GM21619 (cell line): ENCODE measurements around the gene DSCAML1.

Experiments used
- ATAC-seq: cut with Tn5 transposase; IDR thresholded peaks from one replicate; pipeline ENCODE4 v1.9.1; 2021; ENCODE audit not compliant: unreplicated experiment

The DSCAML1 gene

GRCh38 chr11:117670924-117671323 is 126.1 kb downstream of the DSCAML1 start:
- ATAC-seq: no peak

DNA sequence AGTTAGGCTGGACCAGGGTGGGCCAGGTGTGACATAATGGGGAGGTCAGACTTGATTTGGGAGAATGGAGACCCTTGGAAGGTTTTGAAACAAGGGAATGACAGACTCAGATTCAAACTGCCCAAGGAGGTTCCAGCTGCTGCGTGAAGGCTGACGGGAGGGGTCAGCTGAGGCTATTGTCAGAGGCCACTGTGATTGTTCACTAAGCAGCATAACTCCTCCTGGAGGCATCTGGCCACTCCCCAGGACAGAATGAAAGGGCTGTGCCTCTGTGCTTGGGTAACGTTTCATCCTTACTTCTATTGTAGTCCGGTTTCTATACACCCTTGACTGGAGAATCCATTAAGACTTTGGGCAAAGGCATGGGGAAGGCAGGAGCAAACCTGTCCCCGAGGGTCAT is 126.6 kb downstream of the DSCAML1 start:
- ATAC-seq: no peak

DNA sequence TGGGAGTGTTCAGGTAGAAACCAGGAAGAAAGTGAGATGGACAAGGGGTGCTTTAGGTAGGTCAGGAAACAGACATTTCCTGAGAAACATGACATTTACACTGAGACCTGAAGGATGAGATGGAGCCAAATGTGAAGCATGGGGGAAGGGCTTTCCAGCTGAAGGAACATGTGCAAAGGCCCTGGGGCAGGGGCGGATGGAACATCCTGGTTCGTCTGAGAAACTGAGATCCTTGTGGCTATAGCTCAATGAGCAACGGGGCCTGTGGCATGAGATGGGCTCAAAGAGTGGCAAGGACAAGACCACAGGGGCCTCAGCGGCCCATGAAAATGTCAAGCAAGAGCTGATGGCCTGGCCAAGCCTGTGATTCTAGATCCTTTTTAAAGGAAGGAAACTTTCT is 127.4 kb downstream of the DSCAML1 start:
- no peak for ATAC-seq

GRCh38 chr11:117669062-117669461 is 128.0 kb downstream of the DSCAML1 start:
- ATAC-seq: no peak

DNA sequence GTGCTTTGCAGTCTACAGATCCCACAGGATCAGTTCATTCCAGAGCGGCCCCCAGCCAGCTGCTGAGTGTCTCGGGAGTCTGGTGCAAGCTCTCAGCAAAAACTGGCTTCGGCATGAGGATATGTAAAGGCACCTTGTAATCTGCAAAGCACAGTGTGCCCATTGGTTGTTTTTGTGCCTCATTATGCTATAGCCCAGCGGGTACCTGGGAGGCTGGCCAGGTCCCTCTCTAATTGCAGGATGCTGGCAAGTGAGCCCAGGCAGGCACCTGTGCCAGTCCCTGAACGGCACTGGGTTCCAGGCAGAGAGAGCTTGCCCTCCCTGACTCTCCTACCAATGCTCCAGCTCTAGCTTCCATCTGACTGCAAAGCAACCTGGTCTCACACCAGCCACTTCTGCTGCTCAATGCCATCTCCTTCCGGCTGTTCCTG is 128.7 kb downstream of the DSCAML1 start:
- no peak for ATAC-seq

DNA sequence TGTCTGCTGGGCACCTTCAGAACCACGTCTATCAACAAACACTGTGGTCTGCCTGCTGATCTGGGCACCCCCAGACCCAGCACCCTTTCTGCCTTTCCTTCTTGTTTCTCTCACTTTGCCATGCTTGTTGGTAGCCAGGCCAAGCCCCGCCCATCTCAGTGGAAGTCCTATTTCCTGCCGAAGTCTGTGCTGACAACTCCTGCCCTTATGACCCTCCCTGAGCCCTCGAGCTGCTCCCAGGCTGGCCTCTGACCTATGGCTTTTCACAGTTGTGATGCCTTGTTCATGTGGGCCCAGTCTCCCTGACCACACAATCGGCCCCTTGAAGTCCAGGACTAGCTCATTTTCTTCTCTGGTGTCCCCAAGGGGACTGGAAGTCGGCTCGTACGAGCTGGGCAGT is 132.1 kb downstream of the DSCAML1 start:
- ATAC-seq: no peak

GRCh38 chr11:117663821-117664220 is 133.2 kb downstream of the DSCAML1 start:
- no peak for ATAC-seq

GRCh38 chr11:117663414-117663813 is 133.6 kb downstream of the DSCAML1 start:
- no peak for ATAC-seq

- no peak for ATAC-seq
These were observed 134.2 kb downstream of the DSCAML1 start for GRCh38 chr11:117662671-117663269.

DNA sequence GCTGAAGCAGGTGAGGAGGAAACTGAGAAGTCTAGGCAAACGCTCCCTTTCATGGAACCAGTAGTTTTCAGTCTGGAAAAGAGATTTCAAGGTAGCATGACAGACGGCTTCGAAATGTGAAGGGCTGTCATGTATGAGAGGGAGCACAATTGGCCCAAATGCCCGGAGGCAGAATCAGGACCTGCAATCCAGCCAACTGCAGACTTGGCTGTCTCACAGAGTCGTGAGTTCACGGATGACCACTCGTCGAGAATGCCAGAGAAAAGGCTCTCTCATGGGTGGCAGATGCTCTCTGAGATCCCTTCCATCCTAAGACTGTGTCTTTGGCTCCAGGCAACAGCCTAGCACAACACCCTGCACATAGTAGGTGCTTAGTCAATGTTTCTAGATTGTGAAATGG is 134.8 kb downstream of the DSCAML1 start:
- ATAC-seq: no peak

DNA sequence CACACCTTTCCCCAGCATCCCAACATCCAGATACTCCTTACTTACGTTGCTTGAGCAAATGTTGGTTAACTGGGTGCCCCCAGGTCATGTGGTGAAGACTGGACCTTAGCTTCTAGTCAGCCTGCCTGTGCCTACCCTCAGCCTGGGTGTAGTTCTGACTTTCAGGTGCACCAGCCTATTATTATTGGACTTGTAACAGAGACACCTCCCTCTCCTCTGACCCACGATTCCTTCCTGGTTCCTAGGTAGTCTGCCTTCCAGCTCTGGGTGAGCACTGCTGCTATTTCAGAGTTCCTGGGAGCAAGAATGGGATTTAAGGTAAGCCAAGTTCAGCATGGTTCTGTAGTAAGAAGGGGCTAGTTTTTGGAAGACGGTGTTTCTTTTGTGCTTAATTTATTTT is 138.2 kb downstream of the DSCAML1 start:
- ATAC-seq: no peak

- no peak for ATAC-seq
These were observed 139.2 kb downstream of the DSCAML1 start for GRCh38 chr11:117657794-117658193.

DNA sequence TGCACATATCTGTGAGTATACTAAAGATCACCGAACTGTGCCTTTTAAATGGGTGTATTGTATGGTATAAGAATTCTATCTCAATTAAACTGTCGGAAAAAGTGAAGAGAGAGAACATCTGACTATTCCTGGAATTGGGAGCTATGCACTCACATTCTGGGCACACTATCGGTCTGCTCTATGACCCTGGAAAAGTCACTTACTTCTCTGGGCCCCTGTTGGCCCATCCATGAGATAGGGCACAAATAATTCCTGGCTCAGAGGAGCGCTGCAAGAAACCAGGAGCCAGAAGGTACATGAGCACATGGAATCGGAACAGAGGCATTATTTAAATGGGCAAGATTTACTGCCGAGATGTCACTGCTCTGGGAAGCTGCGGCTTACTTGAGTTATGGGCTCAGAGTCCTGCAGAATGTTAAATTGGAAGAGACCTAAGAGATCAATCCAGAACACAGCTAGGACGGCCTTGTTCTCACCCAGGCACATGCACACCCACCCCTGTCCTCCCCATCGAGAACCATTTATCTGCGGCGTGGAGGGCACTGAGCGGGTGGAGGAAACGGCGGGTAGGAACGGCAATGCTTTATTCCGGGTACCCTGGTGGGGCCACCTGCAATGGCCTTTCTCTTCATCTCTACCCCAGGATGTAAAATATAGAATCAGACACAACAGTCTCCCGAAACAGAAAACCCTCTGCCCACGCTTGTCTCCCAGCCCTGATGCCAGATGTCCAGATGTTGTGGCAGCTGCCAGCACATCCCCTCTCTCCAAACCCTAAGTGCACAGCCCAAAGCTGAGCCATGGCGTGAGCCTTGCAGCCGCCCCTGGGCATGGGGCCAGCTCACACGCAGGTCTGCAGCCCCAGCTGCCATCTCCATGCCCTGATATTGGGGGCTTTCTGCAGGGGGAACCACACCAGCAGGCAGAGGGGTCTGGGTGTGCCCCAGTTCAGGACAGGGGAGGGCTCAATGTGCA is 142.4 kb downstream of the DSCAML1 start:
- no peak for ATAC-seq

DNA sequence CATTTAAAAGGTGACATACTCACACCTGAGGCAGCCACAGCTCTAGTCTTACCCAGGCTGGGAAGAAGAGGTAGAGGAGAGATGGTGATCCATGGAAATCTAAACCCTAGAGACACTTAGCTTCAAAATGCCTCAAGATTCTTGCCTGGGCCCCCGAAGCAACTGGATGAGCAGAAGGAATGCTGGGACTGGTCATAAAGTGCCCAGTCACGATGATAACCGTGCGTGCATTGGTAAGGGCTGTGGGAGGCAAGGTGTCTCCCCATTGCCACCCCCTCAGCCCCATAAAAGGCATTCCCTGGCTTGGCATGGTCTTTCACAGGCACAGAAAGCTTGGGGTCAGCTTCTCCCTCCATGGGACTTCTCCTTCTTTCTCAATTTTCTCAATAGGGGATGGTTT is 144.5 kb downstream of the DSCAML1 start:
- no peak for ATAC-seq

GRCh38 chr11:117649296-117650055 is 147.5 kb downstream of the DSCAML1 start:
- ATAC-seq: no peak

DNA sequence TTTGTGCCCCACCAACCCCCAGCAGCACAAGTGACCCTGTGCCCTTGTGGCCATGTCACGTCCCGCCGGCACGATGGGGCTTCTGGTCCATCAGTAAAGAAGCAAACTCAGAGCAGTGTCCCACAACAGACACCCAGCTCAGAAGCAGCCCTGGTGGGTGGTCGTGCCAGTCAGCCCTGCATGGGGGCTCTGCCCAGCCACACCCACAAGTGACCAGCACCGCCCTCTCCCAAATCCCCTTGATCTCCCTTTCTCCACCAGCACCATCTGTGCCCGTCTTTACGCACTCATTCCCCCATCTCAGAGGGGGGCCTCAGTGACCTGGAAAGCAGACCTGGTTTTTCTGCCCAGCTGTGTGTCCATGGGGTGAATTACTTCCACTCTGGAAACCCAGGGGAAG is 149.1 kb downstream of the DSCAML1 start:
- ATAC-seq: no peak

- ATAC-seq: no peak
These were observed 149.8 kb downstream of the DSCAML1 start for GRCh38 chr11:117647207-117647606.

DNA sequence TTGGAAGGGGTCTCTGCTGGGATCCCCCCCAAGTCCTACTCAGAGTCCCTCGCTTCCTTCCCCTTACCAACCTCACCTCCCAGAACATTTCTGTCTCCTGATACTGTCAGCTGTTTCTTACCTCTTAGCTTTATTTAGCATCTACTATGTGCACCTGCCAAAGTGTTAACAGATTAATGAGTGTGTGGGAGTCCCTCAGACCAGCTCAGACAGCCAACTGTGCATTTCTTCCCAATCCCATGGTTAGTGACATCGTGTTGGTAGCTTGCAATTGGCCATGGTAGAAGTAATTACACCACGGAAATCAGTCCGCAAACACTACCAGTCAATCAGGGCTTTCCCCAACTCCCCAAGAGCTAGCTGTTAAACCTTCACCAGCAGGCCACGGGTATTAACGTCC is 150.6 kb downstream of the DSCAML1 start:
- no peak for ATAC-seq

GRCh38 chr11:117644403-117645155 is 152.4 kb downstream of the DSCAML1 start:
- ATAC-seq: no peak

DNA sequence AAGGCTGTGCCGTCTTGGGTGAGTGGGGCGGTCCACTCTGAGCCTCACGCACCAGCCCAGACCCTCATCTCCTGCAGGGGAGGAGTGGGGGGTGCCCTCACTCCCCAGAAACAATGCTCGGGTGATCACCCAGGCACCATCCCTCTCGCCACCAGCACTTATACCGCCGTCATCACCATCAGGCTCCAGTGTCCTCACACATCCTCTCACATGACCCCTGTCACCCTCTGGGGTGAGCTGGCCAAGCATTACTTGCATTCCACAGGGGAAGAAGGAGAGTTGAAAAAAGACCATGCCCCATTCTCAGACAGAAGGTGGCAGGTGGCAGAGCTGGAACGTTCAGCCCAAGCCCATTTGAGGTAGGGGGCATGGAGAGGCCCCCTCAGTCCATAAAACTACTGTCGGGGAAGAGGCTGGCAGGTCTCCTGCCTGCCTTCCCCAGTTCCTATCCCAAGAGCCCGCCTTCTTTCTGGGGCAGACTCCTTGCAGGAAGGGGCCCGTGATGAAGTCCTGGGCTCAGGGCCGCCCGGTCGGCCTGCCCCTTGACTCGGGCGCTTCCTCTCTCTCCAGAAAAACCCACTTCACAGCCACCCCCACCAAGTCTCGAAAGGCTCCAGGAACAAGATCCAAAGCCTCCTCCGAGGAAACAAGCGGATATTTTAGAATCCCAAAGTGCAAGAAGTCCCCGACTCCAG is 153.3 kb downstream of the DSCAML1 start:
- no peak for ATAC-seq
